ENCODE data around the gene ZDHHC14. TPM values are rescaled to one million over a fixed set of nuclear protein-coding genes. Genes with fewer than 3 reads are reported as not detected.
A peak's percentile ranks its signal among the peaks of the same experiment; 100 is the strongest.
"Not testable (repeated sequence)": the region's sequence is repeated elsewhere in the genome, so short reads cannot be mapped to it uniquely, and the experiment has no call there.

ZDHHC14 gene
- polyA plus RNA-seq, 10 donors, result 4.6 to 8.5 (median 5.5) TPM

- DNase-seq, result no peak
Observed at GRCh38 chr6:157685596-157686280, 304.7 kb downstream of the ZDHHC14 start.

- DNase-seq, result no peak
Observed at GRCh38 chr6:157688275-157688959, 307.4 kb downstream of the ZDHHC14 start.

GRCh38 chr6:157688960-157689599 is 308.1 kb downstream of the ZDHHC14 start:
- peak; percentile 55 to 69 (median 65) for DNase-seq

- no peak for DNase-seq
Observed at GRCh38 chr6:157689875-157690274, 308.9 kb downstream of the ZDHHC14 start.

- no peak for DNase-seq
Observed at GRCh38 chr6:157690441-157691210, 309.6 kb downstream of the ZDHHC14 start.

- not testable (repeated sequence) for DNase-seq
Observed at GRCh38 chr6:157691621-157692020, 310.6 kb downstream of the ZDHHC14 start.

- no peak for DNase-seq
Observed at GRCh38 chr6:157693867-157694266, 312.9 kb downstream of the ZDHHC14 start.

GRCh38 chr6:157695301-157696040 is 314.5 kb downstream of the ZDHHC14 start:
- DNase-seq, result no peak

GRCh38 chr6:157699777-157700636 is 319.0 kb downstream of the ZDHHC14 start:
- DNase-seq, result no peak

GRCh38 chr6:157706351-157706750 is 325.4 kb downstream of the ZDHHC14 start:
- DNase-seq, result not testable (repeated sequence)

- no peak for DNase-seq
Observed at GRCh38 chr6:157706883-157707282, 325.9 kb downstream of the ZDHHC14 start.

- no peak for DNase-seq
Observed at GRCh38 chr6:157707576-157707975, 326.6 kb downstream of the ZDHHC14 start.

GRCh38 chr6:157708239-157708638 is 327.2 kb downstream of the ZDHHC14 start:
- DNase-seq, result no peak

GRCh38 chr6:157708933-157709332 is 327.9 kb downstream of the ZDHHC14 start:
- no peak for DNase-seq

- DNase-seq, result no peak
Observed at GRCh38 chr6:157709555-157709954, 328.6 kb downstream of the ZDHHC14 start.

GRCh38 chr6:157710604-157711003 is 329.6 kb downstream of the ZDHHC14 start:
- DNase-seq, result no peak

- DNase-seq, result no peak
Observed at GRCh38 chr6:157711060-157711459, 330.1 kb downstream of the ZDHHC14 start.

GRCh38 chr6:157712585-157713295 is 331.8 kb downstream of the ZDHHC14 start:
- no peak for DNase-seq

GRCh38 chr6:157713451-157714152 is 332.6 kb downstream of the ZDHHC14 start:
- no peak for DNase-seq
